ENCODE data around the gene SLITRK5. TPM values are rescaled to one million over a fixed set of nuclear protein-coding genes. Genes with fewer than 3 reads are reported as not detected.

The SLITRK5 gene
- total RNA-seq (2022) (not detected in 2 replicates), Bru-seq, nascent RNA (not detected), BruChase-seq, experiment 1, labeled RNA remaining after a 2-hour chase (not detected), BruChase-seq, experiment 2, labeled RNA remaining after a 6-hour chase (percentile 4 among the genes with signal in this experiment)
- long read RNA-seq, result 0 reads

GRCh38 chr13:87671031-87671752 is at the start of gene SLITRK5:
TSS of gene SLITRK5 (plus strand) at chr13:87671371. CDS start at chr13:87675389, 4,018 bp downstream.
- peak; percentile 64 to 68 for TF ChIP-seq CTCF (IDR thresholded peaks at IDR 0.05; ENCODE audit: insufficient read depth in 1 of 2, low read depth in 1 of 2, low read length in 1 of 2, severe bottlenecking in 1 of 2, unreplicated experiment in 1 of 2)
- peak; percentile 54 to 66 for DNase-seq
- Mint-ChIP-seq H3K36me3 (ENCODE audit: insufficient read depth, unreplicated experiment) (peaks cover 6% of the 10 kb centered on the region), H3K4me3 (ENCODE audit: unreplicated experiment) (peak within 1 kb of the TSS; percentile 65), H3K4me1 (ENCODE audit: low read depth, unreplicated experiment) (no peaks in the 10 kb centered on the region), H3K9me3 (ENCODE audit: unreplicated experiment) (peaks cover 10% of the 10 kb centered on the region), H3K27me3 (ENCODE audit: insufficient read depth, unreplicated experiment) (no peaks in the 10 kb centered on the region), H3K27ac (ENCODE audit: unreplicated experiment) (no peak within 1 kb of the TSS)
- Histone ChIP-seq H3K4me1 (no peaks in the 10 kb centered on the region), H3K36me3 (ENCODE audit: control insufficient read depth, insufficient read depth, low read length) (no peaks in the 10 kb centered on the region), H3K9me3 (no peaks in the 10 kb centered on the region), H3K27me3 (replicated peaks; ENCODE audit: control insufficient read depth, insufficient read depth, low read length) (no peaks in the 10 kb centered on the region), H3K4me3 (ENCODE audit: low read depth, low read length) (peak within 1 kb of the TSS; percentile 14; the same call in 1 of the 2 replicates)
- no TSS peak for BruUV-seq (replicated peaks)
- ChIA-PET POLR2A (interaction anchor here (0.5 kb wide), 1 partner anchor 27 kb away, joined by 3 read pairs; no protein-coding TSS in a partner anchor), CTCF (interaction anchor here (0.7 to 0.9 kb wide), 2 partner anchors 38 to 275 kb away, joined by 3 to 4 read pairs; no protein-coding TSS in a partner anchor)
- intact Hi-C loops (cut with micrococcal nuclease; ENCODE audit: unreplicated experiment), result loop anchor here (5.0 kb wide), 1 partner anchor 389 kb away; no protein-coding TSS in a partner anchor

- H3K9me3 Mint-ChIP-seq (ENCODE audit: unreplicated experiment), result no peaks in the 10 kb centered on the region
- no peak for TF ChIP-seq CTCF (IDR thresholded peaks at IDR 0.05; ENCODE audit: insufficient read depth in 1 of 2, low read depth in 1 of 2, low read length in 1 of 2, severe bottlenecking in 1 of 2, unreplicated experiment in 1 of 2)
- H3K27me3 Mint-ChIP-seq (ENCODE audit: insufficient read depth, unreplicated experiment), result no peaks in the 10 kb centered on the region
- BruUV-seq (replicated peaks), result no TSS peak
- Histone ChIP-seq H3K4me1 (no peaks in the 10 kb centered on the region), H3K27me3 (replicated peaks; ENCODE audit: control insufficient read depth, insufficient read depth, low read length) (no peaks in the 10 kb centered on the region), H3K9me3 (no peaks in the 10 kb centered on the region), H3K36me3 (ENCODE audit: control insufficient read depth, insufficient read depth, low read length) (no peaks in the 10 kb centered on the region), H3K4me3 (ENCODE audit: low read depth, low read length) (no peak overlapping the region)
- H3K27ac Mint-ChIP-seq (ENCODE audit: unreplicated experiment), result no peak overlapping the region
- no peak overlapping the region for H3K4me3 Mint-ChIP-seq (ENCODE audit: unreplicated experiment)
- ChIA-PET CTCF (no interaction called here), POLR2A (no interaction called here)
- no peaks in the 10 kb centered on the region for H3K36me3 Mint-ChIP-seq (ENCODE audit: insufficient read depth, unreplicated experiment)
- no peaks in the 10 kb centered on the region for H3K4me1 Mint-ChIP-seq (ENCODE audit: low read depth, unreplicated experiment)
- DNase-seq, result no peak
- intact Hi-C loops (cut with micrococcal nuclease; ENCODE audit: unreplicated experiment), result no loop called here
Observed at GRCh38 chr13:87622971-87623370, 48.2 kb upstream of the SLITRK5 start.

GRCh38 chr13:87656306-87656705 is 14.9 kb upstream of the SLITRK5 start:
- H3K27me3 Mint-ChIP-seq (ENCODE audit: insufficient read depth, unreplicated experiment), result no peaks in the 10 kb centered on the region
- ChIA-PET POLR2A (no interaction called here), CTCF (no interaction called here)
- H3K9me3 Mint-ChIP-seq (ENCODE audit: unreplicated experiment), result no peaks in the 10 kb centered on the region
- no peak overlapping the region for H3K27ac Mint-ChIP-seq (ENCODE audit: unreplicated experiment)
- BruUV-seq (replicated peaks), result no TSS peak
- no peak for DNase-seq
- Histone ChIP-seq H3K36me3 (ENCODE audit: control insufficient read depth, insufficient read depth, low read length) (no peaks in the 10 kb centered on the region), H3K4me3 (ENCODE audit: low read depth, low read length) (no peak overlapping the region), H3K27me3 (replicated peaks; ENCODE audit: control insufficient read depth, insufficient read depth, low read length) (no peaks in the 10 kb centered on the region), H3K4me1 (no peaks in the 10 kb centered on the region), H3K9me3 (no peaks in the 10 kb centered on the region)
- H3K4me3 Mint-ChIP-seq (ENCODE audit: unreplicated experiment), result no peak overlapping the region
- intact Hi-C loops (cut with micrococcal nuclease; ENCODE audit: unreplicated experiment), result no loop called here
- H3K36me3 Mint-ChIP-seq (ENCODE audit: insufficient read depth, unreplicated experiment), result no peaks in the 10 kb centered on the region
- no peak for TF ChIP-seq CTCF (IDR thresholded peaks at IDR 0.05; ENCODE audit: insufficient read depth in 1 of 2, low read depth in 1 of 2, low read length in 1 of 2, severe bottlenecking in 1 of 2, unreplicated experiment in 1 of 2)
- H3K4me1 Mint-ChIP-seq (ENCODE audit: low read depth, unreplicated experiment), result no peaks in the 10 kb centered on the region

All from Caco-2 (cell line).